Ovary (tissue), 9 donors: ENCODE results near the gene TSGA10. TPM values are rescaled to one million over a fixed set of nuclear protein-coding genes. Genes with fewer than 3 reads are reported as not detected.
"Not testable (repeated sequence)": the region's sequence is repeated elsewhere in the genome, so short reads cannot be mapped to it uniquely, and the experiment has no call there.

ENCODE experiments used
- DNase-seq, 5 donors: peaks; one replicate each; pipeline ENCODE4 v3.0.0-alpha.2; 2019 to 2020
- H3K27ac ChIP-seq, 2 donors: fragments of 200-600 bp; one replicate each; pipeline versions ENCODE4 v1.5.1 to v1.8.0; 2019 to 2022
- H3K27me3 ChIP-seq: fragments of 200-600 bp; one replicate; pipeline ENCODE4 v1.8.0; 2022
- H3K36me3 ChIP-seq: fragments of 200-600 bp; sonication (generic); one replicate; pipeline ENCODE4 v1.5.1; 2019
- H3K4me1 ChIP-seq: one replicate; pipeline ENCODE4 v1.8.1; 2013; ENCODE audit warnings: mild to moderate bottlenecking, moderate library complexity; ENCODE audit not compliant: insufficient read depth
- H3K4me3 ChIP-seq: fragments of 200-600 bp; sonication (generic); one replicate; pipeline ENCODE4 v1.5.1; 2017
- H3K9me3 ChIP-seq, 2 donors: fragments of 200-600 bp in 1 of 2; sonication (generic) in 1 of 2; one replicate each; pipeline versions ENCODE4 v1.5.1 to v1.8.1; 2013 to 2019; ENCODE audit warnings: mild to moderate bottlenecking in 1 of 2, moderate library complexity in 1 of 2
- CTCF ChIP-seq, 3 donors: fragments of 450-650 bp in 2 of 3; fragments of 200-600 bp in 1 of 3; IDR thresholded peaks; one replicate each; pipeline versions ENCODE4 v1.5.1 to v1.8.0; 2016 to 2022; ENCODE audit warnings: antibody characterized with exemption in 3 of 3, mild to moderate bottlenecking in 1 of 3
- EP300 ChIP-seq: sonication (generic); formaldehyde crosslinking; IDR thresholded peaks from one replicate; pipeline ENCODE4 v1.6.1; 2017; ENCODE audit warnings: antibody characterized with exemption
- POLR2A ChIP-seq: fragments of 450-650 bp; IDR thresholded peaks from one replicate; pipeline ENCODE4 v1.6.1; 2017; ENCODE audit warnings: antibody characterized with exemption, mild to moderate bottlenecking, moderate library complexity
- WGBS, 3 donors: extraction: QIAGEN DNeasy Blood & Tissue Kit in 1 of 3; methylation state at CpG; one replicate each; pipeline versions ENCODE4 v1.1.5 to v1.1.7; 2013 to 2017; 5-methylcytosine and 5-hydroxymethylcytosine counted together
- intact Hi-C, 4 donors: fragments of 100-400 bp; cut with DNase I; formaldehyde crosslinking; loops; one replicate each; pipeline versions ENCODE4 v1.11.0 to v1.15.1; 2022 to 2023
- polyA plus RNA-seq, 2 donors: library from polyadenylated mRNA; stranded (reverse); fragments of 200-250 nt in 1 of 2; fragments of 350-450 nt in 1 of 2; fragmentation: Illumina TruSeq in 1 of 2; extraction: RNeasy Lipid Tissue Mini Kit (QIAGEN cat#74804) in 1 of 2; gene quantifications; one replicate each; pipeline ENCODE4 v1.2.3, GENCODE V29; 2013 to 2014
- total RNA-seq, 7 donors: library from RNA; depleted of rRNA in 2 of 7; stranded (reverse); fragments of >200 nt in 2 of 7; fragmentation: NEBNext Ultra II Directional in 3 of 7; extraction: Animal tissue kit (Norgen Biotek cat#: 25700) in 3 of 7; gene quantifications; one replicate each; pipeline versions ENCODE4 v1.1.0 to v1.2.4, GENCODE V29; 2016 to 2023
- donor health status: DM: no; HTN: no; CAD: no; lungs with moderate emphysema.
- donor health status: DM: no; HTN: no; CAD: no.
- donor health status: Bipolar disorder and iron deficiency.
- donor health status: DM: yes; HTN: yes; CAD: no.
- donor health status: DM: no; HTN: no; CAD: no.
- donor health status: DM: yes; HTN: yes; CAD: no.

Gene TSGA10
- total and polyA plus RNA-seq, 9 donors = 1.8 to 35.5 (median 8.6) TPM

GRCh38 chr2:99072551-99072950 lies 82.2 kb downstream of the TSGA10 start:
- WGBS, 3 donors = 71 to 84% (median 77%) methylated on average over 1 of the region's 1 CpG
- Histone ChIP-seq H3K27me3 (no peaks in the 10 kb centered on the region), H3K9me3 (no peaks in the 10 kb centered on the region), H3K4me1 (no peaks in the 10 kb centered on the region), H3K36me3 (no peaks in the 10 kb centered on the region), H3K27ac (no peak overlapping the region), H3K4me3 (no peak overlapping the region)
- DNase-seq = no peak
- TF ChIP-seq CTCF (IDR thresholded peaks at IDR 0.05) = no peak
- TF ChIP-seq EP300 = no peak
- no peak for TF ChIP-seq POLR2A
- intact Hi-C loops = no loop called here

GRCh38 chr2:99067871-99068625 lies 86.7 kb downstream of the TSGA10 start:
- H3K27ac ChIP-seq = no peak overlapping the region
- intact Hi-C loops = no loop called here
- H3K4me3 ChIP-seq = no peak overlapping the region
- 66 to 73% (median 72%) methylated on average over 3 of the region's 3 CpGs for WGBS, 3 donors
- no peak for TF ChIP-seq POLR2A
- TF ChIP-seq EP300 = no peak
- TF ChIP-seq CTCF (IDR thresholded peaks at IDR 0.05) = no peak
- H3K4me1 ChIP-seq = peaks cover 1% of the 10 kb centered on the region
- H3K9me3 ChIP-seq = no peaks in the 10 kb centered on the region
- no peaks in the 10 kb centered on the region for H3K27me3 ChIP-seq
- no peaks in the 10 kb centered on the region for H3K36me3 ChIP-seq
- no peak for DNase-seq

GRCh38 chr2:99066075-99066958 lies 88.4 kb downstream of the TSGA10 start:
- Histone ChIP-seq H3K4me1 (peaks cover 1% of the 10 kb centered on the region), H3K36me3 (no peaks in the 10 kb centered on the region), H3K9me3 (no peaks in the 10 kb centered on the region), H3K27ac (no peak overlapping the region), H3K27me3 (no peaks in the 10 kb centered on the region), H3K4me3 (no peak overlapping the region)
- WGBS, 3 donors = 30 to 40% (median 38%) methylated on average over 3 of the region's 3 CpGs
- intact Hi-C loops = no loop called here
- no peak for TF ChIP-seq EP300
- no peak for TF ChIP-seq POLR2A
- no peak for TF ChIP-seq CTCF (IDR thresholded peaks at IDR 0.05)
- DNase-seq = no peak

- WGBS, 3 donors = 96% methylated on average over 6 of the region's 6 CpGs
- H3K27ac ChIP-seq, H3K9me3 ChIP-seq, H3K27me3 ChIP-seq, H3K4me3 ChIP-seq, H3K4me1 ChIP-seq, H3K36me3 ChIP-seq, DNase-seq, intact Hi-C loops: not testable (repeated sequence)
These were observed 105.6 kb downstream of the TSGA10 start for GRCh38 chr2:99049187-99049586.

GRCh38 chr2:99040736-99041300 lies 113.9 kb downstream of the TSGA10 start:
- H3K27me3 ChIP-seq, H3K36me3 ChIP-seq, H3K9me3 ChIP-seq, H3K4me3 ChIP-seq, H3K27ac ChIP-seq, H3K4me1 ChIP-seq, intact Hi-C loops, DNase-seq: not testable (repeated sequence)
- WGBS, 3 donors = 77 to 88% (median 79%) methylated on average over 2 of the region's 2 CpGs
